Activated T-helper 1 cell treated with anti-CD3 and anti-CD28 coated beads, Interleukin-2, amount 50 U/mL, for 16 hours (primary cell): ENCODE measurements around the gene ARID3A.
A peak's percentile ranks its signal among the peaks of the same experiment; 100 is the strongest.

Experiments used
- DNase-seq, 2 donors: peaks; one replicate each; pipeline ENCODE4 v3.0.0-alpha.2; 2020; ENCODE audit warnings: low read depth in 1 of 2, low spot score in 1 of 2

ARID3A gene

DNA sequence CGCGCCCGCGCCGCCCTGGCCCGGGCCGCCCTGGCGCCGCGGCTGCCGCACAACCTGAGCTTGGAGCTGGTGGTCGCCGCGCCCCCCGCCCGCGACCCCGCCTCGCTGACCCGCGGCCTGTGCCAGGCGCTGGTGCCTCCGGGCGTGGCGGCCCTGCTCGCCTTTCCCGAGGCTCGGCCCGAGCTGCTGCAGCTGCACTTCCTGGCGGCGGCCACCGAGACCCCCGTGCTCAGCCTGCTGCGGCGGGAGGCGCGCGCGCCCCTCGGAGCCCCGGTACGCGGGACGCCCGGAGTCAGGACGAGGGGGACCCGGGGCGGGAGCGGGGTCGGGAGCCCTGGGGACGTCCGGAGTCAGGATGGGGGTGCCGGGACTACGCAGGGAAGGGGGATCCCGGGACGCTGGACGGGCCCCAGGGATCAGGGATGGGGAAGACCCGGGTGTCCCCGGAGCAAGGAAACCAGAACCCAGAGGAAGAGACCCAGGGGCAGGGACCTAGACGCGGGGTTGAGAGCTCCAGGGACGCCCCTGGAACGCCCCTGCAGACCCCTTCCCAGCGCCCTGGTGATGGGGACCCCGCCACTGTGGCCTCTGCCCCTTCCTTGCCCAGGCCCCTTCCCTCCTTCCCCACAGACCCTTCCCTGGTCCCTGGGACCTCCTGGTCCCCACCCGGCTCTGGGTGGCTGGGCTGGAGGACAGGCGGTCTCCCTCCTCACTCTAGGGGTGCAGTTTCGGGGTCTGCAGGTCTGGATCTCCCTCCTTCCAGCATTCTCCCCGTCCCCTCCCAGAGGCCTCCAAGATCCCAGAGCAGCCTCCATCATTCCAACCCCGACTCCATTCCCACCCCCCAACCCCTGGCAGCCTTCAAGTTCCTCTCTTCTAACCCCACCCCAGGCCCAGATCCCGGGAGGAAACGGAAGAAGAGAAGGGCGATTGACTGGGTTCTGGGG lies 75.0 kb downstream of the ARID3A start:
- no peak for DNase-seq

DNA sequence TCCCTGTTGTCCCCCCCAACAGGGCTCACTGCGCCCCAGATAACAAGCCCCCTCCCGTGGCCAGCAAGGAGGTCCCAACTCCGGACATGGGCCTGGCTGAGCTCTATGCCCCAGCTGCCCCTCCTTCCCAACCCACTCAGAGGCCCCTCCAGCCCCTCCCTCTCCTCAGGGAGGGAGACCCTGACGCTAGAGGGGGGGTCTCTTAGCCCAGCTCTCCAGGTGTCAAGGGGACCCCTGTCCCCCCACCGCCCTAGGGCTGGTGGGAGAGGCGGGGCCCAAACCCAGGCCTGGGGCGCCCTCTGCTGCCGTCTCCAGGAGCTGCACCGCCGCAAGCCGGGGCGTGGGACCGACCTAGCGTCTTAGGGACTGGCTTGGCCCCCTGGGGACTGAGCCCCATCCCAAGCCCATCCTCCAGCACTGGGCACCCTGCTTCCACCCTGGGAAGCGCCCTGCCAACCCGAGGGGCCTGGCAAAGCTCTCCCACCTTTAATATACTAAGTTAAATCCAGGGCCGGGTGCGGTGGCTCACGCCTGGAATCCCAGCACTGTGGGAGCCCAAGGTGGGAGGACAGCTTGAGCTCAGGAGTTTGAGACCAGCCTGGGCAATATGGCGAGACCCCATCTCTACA lies 75.8 kb downstream of the ARID3A start:
- peak; percentile 58 to 60 for DNase-seq

DNA sequence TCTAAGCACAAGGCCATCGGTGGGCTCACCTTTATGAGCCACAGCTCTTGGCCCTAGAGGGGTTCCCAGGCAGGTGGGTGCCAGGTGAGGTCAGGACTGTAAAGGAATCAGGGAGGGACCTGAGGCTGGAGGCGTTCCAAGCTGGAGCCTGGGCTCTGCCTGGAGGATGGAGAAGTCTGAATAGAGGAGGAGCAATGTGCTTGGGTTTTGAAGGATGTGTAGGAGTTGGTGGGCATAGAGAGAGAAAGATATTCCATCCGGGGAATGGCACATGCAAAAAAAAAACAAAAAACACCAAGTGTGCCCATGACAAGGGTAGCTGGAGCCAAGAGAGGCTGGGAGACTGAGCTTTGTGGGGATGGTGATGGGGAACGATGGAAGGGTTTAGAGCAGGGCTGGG lies 76.8 kb downstream of the ARID3A start:
- no peak for DNase-seq

DNA sequence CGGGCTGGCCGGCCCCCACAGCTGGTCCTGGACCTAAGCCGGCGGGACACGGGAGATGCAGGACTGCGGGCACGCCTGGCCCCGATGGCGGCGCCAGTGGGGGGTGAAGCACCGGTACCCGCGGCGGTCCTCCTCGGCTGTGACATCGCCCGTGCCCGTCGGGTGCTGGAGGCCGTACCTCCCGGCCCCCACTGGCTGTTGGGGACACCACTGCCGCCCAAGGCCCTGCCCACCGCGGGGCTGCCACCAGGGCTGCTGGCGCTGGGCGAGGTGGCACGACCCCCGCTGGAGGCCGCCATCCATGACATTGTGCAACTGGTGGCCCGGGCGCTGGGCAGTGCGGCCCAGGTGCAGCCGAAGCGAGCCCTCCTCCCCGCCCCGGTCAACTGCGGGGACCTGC lies 77.4 kb downstream of the ARID3A start:
- no peak for DNase-seq

DNA sequence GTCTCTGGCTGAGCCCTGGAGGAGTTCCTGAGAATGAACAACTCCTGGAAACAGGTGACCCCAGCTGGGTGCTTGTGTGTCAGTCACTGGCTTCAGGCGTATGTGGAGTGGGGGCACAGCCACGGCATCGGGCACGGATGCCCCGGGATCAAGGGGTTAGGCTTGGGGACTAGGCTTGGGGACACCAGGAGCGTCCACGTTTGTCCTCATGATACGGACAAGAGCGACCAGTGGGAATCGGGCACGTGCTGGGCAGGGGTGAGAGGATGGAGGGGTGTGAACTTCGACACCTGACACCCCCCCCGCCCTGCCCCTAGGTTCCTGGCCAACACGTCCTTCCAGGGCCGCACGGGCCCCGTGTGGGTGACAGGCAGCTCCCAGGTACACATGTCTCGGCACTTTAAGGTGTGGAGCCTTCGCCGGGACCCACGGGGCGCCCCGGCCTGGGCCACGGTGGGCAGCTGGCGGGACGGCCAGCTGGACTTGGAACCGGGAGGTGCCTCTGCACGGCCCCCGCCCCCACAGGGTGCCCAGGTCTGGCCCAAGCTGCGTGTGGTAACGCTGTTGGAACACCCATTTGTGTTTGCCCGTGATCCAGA lies 78.5 kb downstream of the ARID3A start:
- DNase-seq, result no peak

DNA sequence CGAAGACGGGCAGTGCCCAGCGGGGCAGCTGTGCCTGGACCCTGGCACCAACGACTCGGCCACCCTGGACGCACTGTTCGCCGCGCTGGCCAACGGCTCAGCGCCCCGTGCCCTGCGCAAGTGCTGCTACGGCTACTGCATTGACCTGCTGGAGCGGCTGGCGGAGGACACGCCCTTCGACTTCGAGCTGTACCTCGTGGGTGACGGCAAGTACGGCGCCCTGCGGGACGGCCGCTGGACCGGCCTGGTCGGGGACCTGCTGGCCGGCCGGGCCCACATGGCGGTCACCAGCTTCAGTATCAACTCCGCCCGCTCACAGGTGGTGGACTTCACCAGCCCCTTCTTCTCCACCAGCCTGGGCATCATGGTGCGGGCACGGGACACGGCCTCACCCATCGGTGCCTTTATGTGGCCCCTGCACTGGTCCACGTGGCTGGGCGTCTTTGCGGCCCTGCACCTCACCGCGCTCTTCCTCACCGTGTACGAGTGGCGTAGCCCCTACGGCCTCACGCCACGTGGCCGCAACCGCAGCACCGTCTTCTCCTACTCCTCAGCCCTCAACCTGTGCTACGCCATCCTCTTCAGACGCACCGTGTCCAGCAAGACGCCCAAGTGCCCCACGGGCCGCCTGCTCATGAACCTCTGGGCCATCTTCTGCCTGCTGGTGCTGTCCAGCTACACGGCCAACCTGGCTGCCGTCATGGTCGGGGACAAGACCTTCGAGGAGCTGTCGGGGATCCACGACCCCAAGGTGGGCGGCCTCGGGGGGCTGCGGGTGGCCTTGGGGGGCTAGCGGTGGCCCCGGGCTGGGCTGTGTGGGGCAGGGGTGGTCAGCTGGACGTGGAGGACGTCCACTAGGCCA lies 79.2 kb downstream of the ARID3A start:
- DNase-seq, result no peak

DNA sequence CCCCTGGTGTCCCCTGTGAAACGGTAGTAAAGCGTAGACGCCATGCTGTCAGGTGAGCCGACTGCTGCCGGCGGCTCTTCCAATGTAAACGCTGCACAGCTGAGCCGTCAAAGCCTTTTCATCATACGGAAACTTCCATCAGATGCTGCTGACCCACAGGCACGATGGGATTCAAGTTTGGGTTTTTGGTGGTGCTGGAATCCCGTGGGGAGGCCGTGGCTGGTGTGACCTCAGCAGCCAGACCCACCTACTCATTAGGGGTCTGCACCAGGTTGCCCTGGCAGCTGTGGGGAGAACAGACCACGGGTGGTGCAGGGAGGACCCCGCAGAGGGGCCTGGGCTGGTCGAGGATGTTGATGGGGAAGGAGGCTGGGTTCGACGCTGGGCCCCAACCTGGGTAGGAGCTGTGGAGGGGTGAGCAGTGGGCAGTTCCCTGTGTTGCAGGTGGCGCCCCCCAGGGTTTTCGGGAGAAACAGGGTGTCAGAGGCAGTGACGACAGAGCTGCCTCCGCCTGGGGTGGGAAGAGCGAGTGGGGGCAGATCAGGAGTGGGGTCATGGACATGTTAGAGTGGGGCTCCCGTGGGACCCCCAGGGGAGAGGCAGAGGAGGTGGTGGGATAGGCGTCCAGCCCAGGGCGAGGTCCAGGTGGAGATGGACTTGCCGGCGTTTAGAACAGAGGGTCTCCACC lies 81.0 kb downstream of the ARID3A start:
- no peak for DNase-seq

DNA sequence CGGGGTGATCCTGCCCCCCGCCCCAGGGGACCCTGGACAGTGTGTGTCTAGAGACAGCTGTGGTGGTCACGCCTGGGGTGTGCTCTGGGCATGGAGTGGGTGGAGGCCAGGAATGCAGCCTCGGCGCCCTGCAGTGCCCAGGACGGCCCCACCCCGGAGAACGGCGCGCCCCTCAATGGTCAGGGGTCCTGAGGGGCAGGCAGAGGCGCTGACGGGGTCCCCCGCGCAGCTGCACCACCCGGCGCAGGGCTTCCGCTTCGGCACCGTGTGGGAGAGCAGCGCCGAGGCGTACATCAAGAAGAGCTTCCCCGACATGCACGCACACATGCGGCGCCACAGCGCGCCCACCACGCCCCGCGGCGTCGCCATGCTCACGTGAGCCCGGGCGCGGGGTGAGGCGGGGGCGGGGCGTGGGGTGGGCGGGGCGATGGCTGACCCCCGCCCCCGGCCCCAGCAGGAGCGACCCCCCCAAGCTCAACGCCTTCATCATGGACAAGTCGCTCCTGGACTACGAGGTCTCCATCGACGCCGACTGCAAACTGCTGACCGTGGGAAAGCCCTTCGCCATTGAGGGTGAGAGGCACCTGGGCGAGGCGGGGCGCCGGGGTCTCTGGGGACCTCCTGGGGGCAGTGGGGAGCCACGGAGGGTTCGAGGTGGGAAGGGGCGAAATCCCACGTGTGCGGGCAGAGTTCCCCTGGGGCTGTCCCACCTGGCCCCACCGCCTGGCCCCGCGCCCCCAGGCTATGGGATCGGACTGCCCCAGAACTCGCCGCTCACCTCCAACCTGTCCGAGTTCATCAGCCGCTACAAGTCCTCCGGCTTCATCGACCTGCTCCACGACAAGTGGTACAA lies 81.8 kb downstream of the ARID3A start:
- no peak for DNase-seq

DNA sequence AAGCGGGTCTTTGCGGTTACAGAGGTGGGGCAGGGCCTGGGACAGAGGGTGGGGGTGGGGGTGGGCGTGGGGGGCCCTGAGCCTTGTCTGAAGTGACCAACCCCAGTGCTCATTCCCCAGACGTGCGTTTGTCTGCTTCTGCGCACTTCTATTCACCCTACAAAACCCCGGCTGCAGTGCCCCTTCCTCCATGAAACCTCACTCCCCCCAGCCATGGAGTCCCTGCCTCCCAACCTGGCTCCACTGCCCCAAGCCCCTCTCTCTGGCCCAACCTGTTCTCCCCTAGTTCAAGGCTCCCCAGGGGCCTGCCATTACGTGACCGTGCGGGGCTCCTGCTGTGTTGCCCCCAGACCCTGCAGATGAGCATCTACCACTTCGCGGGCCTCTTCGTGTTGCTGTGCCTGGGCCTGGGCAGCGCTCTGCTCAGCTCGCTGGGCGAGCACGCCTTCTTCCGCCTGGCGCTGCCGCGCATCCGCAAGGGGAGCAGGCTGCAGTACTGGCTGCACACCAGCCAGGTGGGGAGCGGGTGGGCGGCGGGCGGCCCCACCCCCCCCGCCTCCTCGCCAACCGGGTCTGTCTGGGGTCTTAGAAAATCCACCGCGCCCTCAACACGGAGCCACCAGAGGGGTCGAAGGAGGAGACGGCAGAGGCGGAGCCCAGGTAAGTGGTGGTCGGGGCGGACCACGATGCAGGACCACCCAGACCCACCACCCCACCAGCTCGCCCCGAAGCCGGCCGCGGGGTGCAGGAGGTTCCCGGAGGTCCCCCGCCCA lies 82.6 kb downstream of the ARID3A start:
- DNase-seq, result no peak

DNA sequence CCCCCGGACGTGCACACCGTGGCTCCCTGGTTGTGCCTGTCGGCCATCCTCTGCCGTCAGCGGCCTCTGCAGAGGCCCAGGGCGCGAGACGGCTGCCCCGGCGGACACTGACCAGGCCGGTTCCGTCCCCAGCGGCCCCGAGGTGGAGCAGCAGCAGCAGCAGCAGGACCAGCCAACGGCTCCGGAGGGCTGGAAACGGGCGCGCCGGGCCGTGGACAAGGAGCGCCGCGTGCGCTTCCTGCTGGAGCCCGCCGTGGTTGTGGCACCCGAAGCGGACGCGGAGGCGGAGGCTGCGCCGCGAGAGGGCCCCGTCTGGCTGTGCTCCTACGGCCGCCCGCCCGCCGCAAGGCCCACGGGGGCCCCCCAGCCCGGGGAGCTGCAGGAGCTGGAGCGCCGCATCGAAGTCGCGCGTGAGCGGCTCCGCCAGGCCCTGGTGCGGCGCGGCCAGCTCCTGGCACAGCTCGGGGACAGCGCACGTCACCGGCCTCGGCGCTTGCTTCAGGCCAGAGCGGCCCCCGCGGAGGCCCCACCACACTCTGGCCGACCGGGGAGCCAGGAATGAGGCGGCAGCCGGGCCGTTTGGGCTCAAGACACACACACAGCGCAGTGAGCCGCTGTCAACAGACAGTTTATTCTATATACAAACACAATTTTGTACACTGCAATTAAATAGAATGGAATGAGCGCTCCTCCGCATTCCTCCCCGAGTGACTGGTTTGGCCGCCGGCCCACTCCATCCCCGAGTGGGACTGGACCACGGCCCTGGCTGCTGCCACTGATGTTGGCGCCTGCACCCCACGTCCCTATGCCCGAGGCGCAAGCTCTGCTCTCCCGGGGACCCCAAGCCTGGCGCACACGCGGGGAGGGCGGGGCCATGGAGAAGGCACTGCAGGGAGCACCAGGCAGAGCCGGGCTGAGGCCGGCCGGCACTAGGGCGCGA lies 83.5 kb downstream of the ARID3A start:
- DNase-seq, result no peak

DNA sequence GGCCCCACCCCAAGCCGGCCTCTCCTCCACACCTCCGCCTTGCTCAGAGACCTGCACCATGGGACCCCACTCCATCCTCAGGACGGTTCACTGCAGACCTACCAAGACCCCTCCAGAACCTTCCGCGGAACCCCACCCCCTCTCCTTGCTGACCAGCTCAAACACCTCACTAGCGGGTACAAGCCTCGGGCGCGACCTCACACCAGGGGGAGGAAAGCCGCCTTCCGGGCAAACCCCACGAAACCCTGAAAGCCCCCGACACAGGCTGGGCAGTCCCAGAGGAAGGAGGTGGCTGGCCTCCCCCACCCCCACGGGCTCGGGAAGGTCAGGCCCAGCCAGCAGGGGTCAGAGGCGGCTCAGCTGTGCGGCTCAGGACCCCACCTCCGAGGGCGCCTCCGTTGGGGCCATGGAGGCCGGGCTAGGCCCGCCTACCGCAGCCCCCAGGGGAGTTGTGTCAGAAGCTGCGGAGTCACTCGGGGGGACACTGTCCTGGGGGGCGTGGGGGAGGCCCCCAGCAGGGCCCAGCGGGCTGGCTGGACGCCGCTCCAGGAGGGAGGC lies 84.2 kb downstream of the ARID3A start:
- DNase-seq, result no peak

DNA sequence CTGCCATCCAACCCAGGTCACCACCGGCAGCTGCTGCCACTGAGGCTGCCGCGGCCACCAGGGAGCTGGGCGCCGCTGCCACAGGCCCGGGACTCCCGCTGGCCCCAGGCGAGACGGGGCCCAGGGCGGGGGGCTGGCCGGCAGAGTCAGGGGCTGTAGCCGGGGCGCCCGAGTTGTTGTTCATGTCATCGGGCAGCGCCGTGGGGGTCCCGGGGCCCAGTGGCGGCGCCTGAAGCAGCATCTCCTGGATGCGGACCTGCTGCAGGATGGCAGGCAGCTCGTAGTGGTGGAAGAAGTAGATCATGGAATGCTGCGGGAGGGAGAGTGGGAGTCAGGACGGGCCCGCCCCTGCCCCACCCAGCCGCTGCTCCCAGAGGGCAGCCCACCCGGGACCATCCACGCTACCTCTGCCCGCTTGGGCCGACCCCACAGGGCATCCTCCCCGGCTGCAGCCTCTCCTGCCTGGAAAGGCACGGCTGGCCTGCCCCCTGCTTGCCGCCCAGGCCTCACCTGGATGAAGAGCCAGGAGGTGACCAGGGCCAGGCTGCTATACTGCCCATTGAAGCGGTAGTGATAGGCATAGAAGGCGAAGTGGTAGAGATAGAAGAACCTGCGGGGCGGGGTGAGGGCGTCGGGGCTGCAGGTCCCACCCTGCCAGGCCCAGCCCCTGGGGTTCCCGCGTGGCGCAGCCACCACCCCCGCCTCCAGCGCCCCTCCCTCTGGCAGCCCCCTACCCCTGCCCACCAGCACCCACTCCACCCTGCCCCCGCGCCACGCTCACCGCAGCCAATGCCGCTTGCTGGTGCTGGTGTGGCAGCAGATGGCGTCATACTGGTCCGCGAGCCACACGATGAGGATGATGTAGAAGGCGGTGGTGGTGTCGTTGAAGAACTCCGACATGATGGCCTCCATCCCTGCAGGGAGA lies 85.0 kb downstream of the ARID3A start:
- DNase-seq, result no peak

DNA sequence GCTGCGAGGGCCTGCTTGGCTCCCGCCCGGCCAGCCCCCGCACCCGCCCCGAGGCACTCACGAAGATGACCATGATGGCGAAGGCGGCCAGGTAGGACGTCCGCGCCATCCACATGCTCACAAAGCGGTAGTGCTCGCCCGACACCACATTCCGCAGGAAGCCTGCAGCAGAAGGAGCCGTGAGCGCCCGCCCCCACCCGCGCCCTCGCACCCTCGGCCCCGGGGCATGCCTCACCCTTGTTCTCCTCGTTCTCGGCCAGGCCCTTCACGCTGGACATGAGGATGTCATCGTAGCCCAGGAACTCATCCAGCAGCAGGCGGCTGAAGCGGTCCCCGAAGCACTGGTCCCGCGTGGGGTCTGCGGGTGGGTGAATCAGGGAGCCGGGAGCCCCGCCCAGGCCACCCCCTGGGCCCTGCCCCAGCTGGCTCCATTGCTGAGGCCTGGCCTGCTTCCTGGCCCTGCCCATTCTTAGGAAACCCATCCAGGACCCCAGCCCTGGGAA lies 86.0 kb downstream of the ARID3A start:
- DNase-seq, result no peak

DNA sequence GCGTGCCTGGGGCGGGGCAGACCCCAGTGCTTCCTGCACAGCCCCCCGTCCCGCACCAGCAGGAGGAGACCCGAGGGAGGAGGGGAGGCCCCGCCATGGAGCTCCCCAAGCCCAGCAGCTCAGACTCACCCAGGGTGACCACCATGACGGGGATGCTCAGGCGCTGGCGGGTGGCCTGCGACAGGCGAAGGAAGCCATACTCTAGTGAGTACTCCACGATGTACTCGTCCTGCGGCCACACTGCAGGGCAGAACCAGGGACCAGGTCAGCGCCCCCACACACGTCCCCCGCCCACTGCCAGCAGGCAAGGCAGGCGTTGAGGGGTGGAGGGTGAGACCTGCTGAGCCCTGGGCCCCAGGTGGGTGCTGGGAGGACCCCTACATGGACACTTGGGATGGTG lies 86.5 kb downstream of the ARID3A start:
- no peak for DNase-seq

DNA sequence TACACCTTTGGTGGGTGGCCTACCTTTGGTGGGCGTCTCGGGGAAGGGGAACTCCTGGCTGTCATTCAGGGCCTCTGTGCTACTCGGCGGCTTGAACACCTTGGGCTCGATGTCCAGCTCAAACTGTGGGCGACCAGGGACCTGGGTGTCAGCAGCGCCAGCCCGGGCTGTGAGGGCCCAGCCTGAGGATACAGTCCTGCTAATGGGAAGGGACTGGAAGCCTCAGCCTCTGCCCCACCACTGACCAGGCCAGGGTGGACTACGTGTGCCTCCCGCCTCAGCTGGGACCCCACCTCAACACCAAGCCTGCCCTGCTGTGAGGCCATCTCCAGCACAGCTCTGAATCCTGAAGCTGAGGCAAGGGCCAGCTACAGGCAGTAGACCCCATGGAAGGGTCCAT lies 87.4 kb downstream of the ARID3A start:
- DNase-seq, result no peak
